Measurements from ENCODE around the gene GREB1. TPM values are rescaled to one million over a fixed set of nuclear protein-coding genes. Genes with fewer than 3 reads are reported as not detected.

Gene GREB1
- polyA plus RNA-seq, 1 donor from 2014 or later = 17.2 TPM

DNA sequence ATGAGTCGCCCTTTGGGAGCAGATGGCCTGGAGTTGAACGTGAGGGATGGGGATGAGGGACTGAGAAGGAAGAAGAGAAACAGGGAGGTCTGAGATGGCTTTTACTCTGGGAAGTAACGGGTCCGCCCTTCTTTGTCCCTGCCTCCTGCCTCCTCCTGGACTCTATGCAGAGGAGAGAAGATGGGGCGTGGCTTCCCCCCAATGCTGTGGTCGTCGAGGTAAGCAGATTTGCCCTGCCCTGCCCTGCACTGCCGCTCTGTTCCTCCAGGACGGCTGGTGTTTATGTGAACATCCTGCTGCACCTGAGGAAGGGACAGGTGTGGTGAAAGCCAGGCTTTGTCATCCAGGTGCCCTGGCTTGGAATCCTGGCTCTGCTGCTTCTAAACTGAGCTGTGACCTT lies 149.6 kb downstream of the GREB1 start:
- Histone ChIP-seq H3K36me3 (ENCODE audit: insufficient read depth, low read length) (no peaks in the 10 kb centered on the region), H3K9ac (ENCODE audit: low read length) (no peak overlapping the region), H3K4me2 (ENCODE audit: low read length) (no peak overlapping the region), H3K9me3 (ENCODE audit: low read length) (no peaks in the 10 kb centered on the region), H2AFZ (ENCODE audit: low read depth, low read length) (no peak overlapping the region), H4K20me1 (ENCODE audit: insufficient read depth) (no peaks in the 10 kb centered on the region), H3K79me2 (replicated peaks; ENCODE audit: insufficient read depth, low read length) (no peaks in the 10 kb centered on the region), H3K9me2 (ENCODE audit: insufficient read depth, low read length) (no peaks in the 10 kb centered on the region), H3K4me3 (ENCODE audit: low read length) (no peak overlapping the region), H3F3A (ENCODE audit: insufficient read depth, low read length, poor library complexity, severe bottlenecking) (no peaks in the 10 kb centered on the region), H3K27me3 (ENCODE audit: insufficient read depth, low read depth, low read length) (no peaks in the 10 kb centered on the region), H3K27ac (ENCODE audit: low read length) (no peak overlapping the region)
- TF ChIP-seq TAF1 (IDR thresholded peaks at IDR 0.05; ENCODE audit: low read depth) (no peak), SMC3 (conservative IDR thresholded peaks at IDR 0.05; ENCODE audit: poor library complexity) (no peak), EP300 (conservative IDR thresholded peaks at IDR 0.05; ENCODE audit: poor library complexity, severe bottlenecking) (no peak), POLR2AphosphoS5 (IDR thresholded peaks at IDR 0.05) (no peak), EZH2 (IDR thresholded peaks at IDR 0.05; ENCODE audit: borderline replicate concordance, insufficient read depth, low read length, poor library complexity, severe bottlenecking) (no peak), MXI1 (conservative IDR thresholded peaks at IDR 0.05; ENCODE audit: poor library complexity, severe bottlenecking) (no peak), RAD21 (conservative IDR thresholded peaks at IDR 0.05) (no peak)
- TF ChIP-seq, protein P1, sequence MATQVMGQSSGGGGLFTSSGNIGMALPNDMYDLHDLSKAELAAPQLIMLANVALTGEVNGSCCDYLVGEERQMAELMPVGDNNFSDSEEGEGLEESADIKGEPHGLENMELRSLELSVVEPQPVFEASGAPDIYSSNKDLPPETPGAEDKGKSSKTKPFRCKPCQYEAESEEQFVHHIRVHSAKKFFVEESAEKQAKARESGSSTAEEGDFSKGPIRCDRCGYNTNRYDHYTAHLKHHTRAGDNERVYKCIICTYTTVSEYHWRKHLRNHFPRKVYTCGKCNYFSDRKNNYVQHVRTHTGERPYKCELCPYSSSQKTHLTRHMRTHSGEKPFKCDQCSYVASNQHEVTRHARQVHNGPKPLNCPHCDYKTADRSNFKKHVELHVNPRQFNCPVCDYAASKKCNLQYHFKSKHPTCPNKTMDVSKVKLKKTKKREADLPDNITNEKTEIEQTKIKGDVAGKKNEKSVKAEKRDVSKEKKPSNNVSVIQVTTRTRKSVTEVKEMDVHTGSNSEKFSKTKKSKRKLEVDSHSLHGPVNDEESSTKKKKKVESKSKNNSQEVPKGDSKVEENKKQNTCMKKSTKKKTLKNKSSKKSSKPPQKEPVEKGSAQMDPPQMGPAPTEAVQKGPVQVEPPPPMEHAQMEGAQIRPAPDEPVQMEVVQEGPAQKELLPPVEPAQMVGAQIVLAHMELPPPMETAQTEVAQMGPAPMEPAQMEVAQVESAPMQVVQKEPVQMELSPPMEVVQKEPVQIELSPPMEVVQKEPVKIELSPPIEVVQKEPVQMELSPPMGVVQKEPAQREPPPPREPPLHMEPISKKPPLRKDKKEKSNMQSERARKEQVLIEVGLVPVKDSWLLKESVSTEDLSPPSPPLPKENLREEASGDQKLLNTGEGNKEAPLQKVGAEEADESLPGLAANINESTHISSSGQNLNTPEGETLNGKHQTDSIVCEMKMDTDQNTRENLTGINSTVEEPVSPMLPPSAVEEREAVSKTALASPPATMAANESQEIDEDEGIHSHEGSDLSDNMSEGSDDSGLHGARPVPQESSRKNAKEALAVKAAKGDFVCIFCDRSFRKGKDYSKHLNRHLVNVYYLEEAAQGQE (IDR thresholded peaks at IDR 0.05; ENCODE audit: borderline replicate concordance) = no peak
- TF ChIP-seq, protein P2, sequence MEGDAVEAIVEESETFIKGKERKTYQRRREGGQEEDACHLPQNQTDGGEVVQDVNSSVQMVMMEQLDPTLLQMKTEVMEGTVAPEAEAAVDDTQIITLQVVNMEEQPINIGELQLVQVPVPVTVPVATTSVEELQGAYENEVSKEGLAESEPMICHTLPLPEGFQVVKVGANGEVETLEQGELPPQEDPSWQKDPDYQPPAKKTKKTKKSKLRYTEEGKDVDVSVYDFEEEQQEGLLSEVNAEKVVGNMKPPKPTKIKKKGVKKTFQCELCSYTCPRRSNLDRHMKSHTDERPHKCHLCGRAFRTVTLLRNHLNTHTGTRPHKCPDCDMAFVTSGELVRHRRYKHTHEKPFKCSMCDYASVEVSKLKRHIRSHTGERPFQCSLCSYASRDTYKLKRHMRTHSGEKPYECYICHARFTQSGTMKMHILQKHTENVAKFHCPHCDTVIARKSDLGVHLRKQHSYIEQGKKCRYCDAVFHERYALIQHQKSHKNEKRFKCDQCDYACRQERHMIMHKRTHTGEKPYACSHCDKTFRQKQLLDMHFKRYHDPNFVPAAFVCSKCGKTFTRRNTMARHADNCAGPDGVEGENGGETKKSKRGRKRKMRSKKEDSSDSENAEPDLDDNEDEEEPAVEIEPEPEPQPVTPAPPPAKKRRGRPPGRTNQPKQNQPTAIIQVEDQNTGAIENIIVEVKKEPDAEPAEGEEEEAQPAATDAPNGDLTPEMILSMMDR (IDR thresholded peaks at IDR 0.05; ENCODE audit: poor library complexity, severe bottlenecking) = no peak

DNA sequence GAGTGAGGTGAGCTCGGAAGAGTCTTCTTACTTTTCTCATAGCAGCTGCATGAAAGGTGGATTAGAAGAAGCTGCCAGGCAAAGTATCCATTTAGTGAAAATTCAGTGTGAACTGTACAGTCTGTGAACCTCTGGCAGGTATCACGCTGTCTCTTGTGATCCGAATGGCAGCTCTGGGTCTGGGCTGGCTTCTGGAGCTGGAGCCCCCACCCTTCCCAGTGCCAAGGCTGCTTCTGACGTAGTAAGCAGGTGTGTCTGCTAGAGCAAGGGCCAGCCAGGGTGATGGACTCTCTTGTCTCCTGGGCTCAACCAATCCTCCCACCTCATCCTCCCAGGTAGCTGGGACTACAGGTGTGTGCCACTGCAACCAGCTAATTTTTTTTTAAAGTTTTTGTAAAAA lies 150.1 kb downstream of the GREB1 start:
- no peaks in the 10 kb centered on the region for H3K79me2 ChIP-seq (replicated peaks; ENCODE audit: insufficient read depth, low read length)
- H3K27ac ChIP-seq (ENCODE audit: low read length) = no peak overlapping the region
- no peaks in the 10 kb centered on the region for H3K27me3 ChIP-seq (ENCODE audit: insufficient read depth, low read depth, low read length)
- H3K9me3 ChIP-seq (ENCODE audit: low read length) = no peaks in the 10 kb centered on the region
- no peak overlapping the region for H2AFZ ChIP-seq (ENCODE audit: low read depth, low read length)
- no peaks in the 10 kb centered on the region for H4K20me1 ChIP-seq (ENCODE audit: insufficient read depth)
- H3K9me2 ChIP-seq (ENCODE audit: insufficient read depth, low read length) = no peaks in the 10 kb centered on the region
- H3K9ac ChIP-seq (ENCODE audit: low read length) = no peak overlapping the region
- H3K4me2 ChIP-seq (ENCODE audit: low read length) = no peak overlapping the region
- no peaks in the 10 kb centered on the region for H3F3A ChIP-seq (ENCODE audit: insufficient read depth, low read length, poor library complexity, severe bottlenecking)
- no peak overlapping the region for H3K4me3 ChIP-seq (ENCODE audit: low read length)
- no peak for TF ChIP-seq POLR2AphosphoS5 (IDR thresholded peaks at IDR 0.05)
- no peak for TF ChIP-seq MXI1 (conservative IDR thresholded peaks at IDR 0.05; ENCODE audit: poor library complexity, severe bottlenecking)
- TF ChIP-seq TAF1 (IDR thresholded peaks at IDR 0.05; ENCODE audit: low read depth) = no peak
- TF ChIP-seq, protein P2 (IDR thresholded peaks at IDR 0.05; ENCODE audit: poor library complexity, severe bottlenecking) = no peak
- TF ChIP-seq EZH2 (IDR thresholded peaks at IDR 0.05; ENCODE audit: borderline replicate concordance, insufficient read depth, low read length, poor library complexity, severe bottlenecking) = no peak
- TF ChIP-seq, protein P1 (IDR thresholded peaks at IDR 0.05; ENCODE audit: borderline replicate concordance) = no peak
- no peak for TF ChIP-seq EP300 (conservative IDR thresholded peaks at IDR 0.05; ENCODE audit: poor library complexity, severe bottlenecking)
- TF ChIP-seq RAD21 (conservative IDR thresholded peaks at IDR 0.05) = no peak
- TF ChIP-seq SMC3 (conservative IDR thresholded peaks at IDR 0.05; ENCODE audit: poor library complexity) = no peak
- no peaks in the 10 kb centered on the region for H3K36me3 ChIP-seq (ENCODE audit: insufficient read depth, low read length)

Data from neural cell (in vitro differentiated cells).